HEK293 (cell line): ENCODE measurements around the gene FOXB1.

Source experiments
- CTCF ChIA-PET: fragments of 350-600 bp; formaldehyde crosslinking; extraction: SDS; loops from one replicate; lab custom pipeline; 2021; ENCODE audit warnings: antibody characterized with exemption; lab: Yijun Ruan, JAX
- POLR2A ChIA-PET: fragments of 300-600 bp; formaldehyde crosslinking; extraction: SDS; loops from one replicate; lab custom pipeline; 2020; ENCODE audit warnings: antibody characterized with exemption, inconsistent platforms; lab: Yijun Ruan, JAX
- H3K27ac ChIP-seq: fragments of 200-500 bp; sonication (Bioruptor generic); 2 replicates; pipeline ENCODE4 v1.5.1; 2014; ENCODE audit warnings: low read depth, low read length, control low read depth, inconsistent platforms; ENCODE audit errors: extremely low read depth
- H3K36me3 ChIP-seq, 2 experiments: fragments of 200-500 bp in 1 of 2; sonication (Bioruptor generic) in 1 of 2; 1 replicate in 1 of 2; 2 replicates in 1 of 2; pipeline ENCODE4 v1.5.1; 2014 to 2017; ENCODE audit warnings: inconsistent platforms in 2 of 2, low read length in 2 of 2; ENCODE audit not compliant: control insufficient read depth in 2 of 2, insufficient read depth in 1 of 2
- H3K4me1 ChIP-seq: fragments of 200-500 bp; sonication (Bioruptor generic); 2 replicates; pipeline ENCODE4 v1.5.1; 2014; ENCODE audit warnings: mild to moderate bottlenecking, low read length, inconsistent platforms; ENCODE audit not compliant: control insufficient read depth, insufficient read depth
- H3K4me3 ChIP-seq: 2 replicates; pipeline ENCODE4 v1.5.1; 2011; ENCODE audit warnings: low read depth, mild to moderate bottlenecking, control low read depth, low read length, moderate library complexity
- H3K9me3 ChIP-seq: fragments of 200-500 bp; sonication (Bioruptor generic); 2 replicates; pipeline ENCODE4 v1.5.1; 2014; ENCODE audit warnings: low read depth, low read length, inconsistent platforms; ENCODE audit not compliant: control insufficient read depth, insufficient read depth
- ATF2 ChIP-seq: fragments of 450-650 bp; formaldehyde crosslinking; IDR thresholded peaks from 2 replicates; pipeline ENCODE4 v1.5.1; 2016; ENCODE audit warnings: missing biosample characterization, missing genetic modification characterization, low read depth
- FEZF1 ChIP-seq: fragments of 450-650 bp; formaldehyde crosslinking; IDR thresholded peaks from 2 replicates; pipeline ENCODE4 v1.5.1; 2016; ENCODE audit warnings: missing biosample characterization, missing genetic modification characterization
- HOXD13 ChIP-seq: sonication (generic); formaldehyde crosslinking; IDR thresholded peaks from 2 replicates; pipeline ENCODE4 v1.8.0; 2022; ENCODE audit warnings: missing genetic modification reagents, borderline replicate concordance
- IKZF3 ChIP-seq: fragments of 450-650 bp; IDR thresholded peaks from 2 replicates; pipeline ENCODE4 v1.5.0; 2018; ENCODE audit warnings: missing biosample characterization, mild to moderate bottlenecking, missing genetic modification characterization, moderate library complexity
- OSR2 ChIP-seq: fragments of 450-650 bp; formaldehyde crosslinking; IDR thresholded peaks from 2 replicates; pipeline ENCODE4 v1.5.1; 2016; ENCODE audit warnings: missing biosample characterization, missing genetic modification characterization
- REPIN1 ChIP-seq: fragments of 450-650 bp; formaldehyde crosslinking; IDR thresholded peaks from 2 replicates; pipeline ENCODE4 v1.5.1; 2017; ENCODE audit warnings: missing biosample characterization, missing genetic modification characterization, low read depth
- TCF7L2 ChIP-seq: IDR thresholded peaks from 2 replicates; pipeline ENCODE4 v1.6.1; 2011; ENCODE audit warnings: low read depth, mild to moderate bottlenecking, inconsistent platforms, low read length, moderate library complexity, borderline replicate concordance
- YY2 ChIP-seq: fragments of 450-650 bp; formaldehyde crosslinking; IDR thresholded peaks from 2 replicates; pipeline ENCODE4 v1.5.1; 2016; ENCODE audit warnings: missing biosample characterization, missing genetic modification characterization
- ZBTB1 ChIP-seq: fragments of 450-650 bp; formaldehyde crosslinking; IDR thresholded peaks from 2 replicates; pipeline ENCODE4 v1.5.1; 2016; ENCODE audit warnings: missing biosample characterization, missing genetic modification characterization
- ZNF133 ChIP-seq: fragments of 450-650 bp; formaldehyde crosslinking; IDR thresholded peaks from 2 replicates; pipeline ENCODE4 v1.5.1; 2016; ENCODE audit warnings: missing biosample characterization, missing genetic modification characterization
- ZNF202 ChIP-seq: fragments of 450-650 bp; formaldehyde crosslinking; IDR thresholded peaks from 2 replicates; pipeline ENCODE4 v1.5.1; 2016; ENCODE audit warnings: missing biosample characterization, missing genetic modification characterization, borderline replicate concordance
- ZNF24 ChIP-seq: fragments of 450-650 bp; formaldehyde crosslinking; IDR thresholded peaks from 2 replicates; pipeline ENCODE4 v1.5.1; 2016; ENCODE audit warnings: missing biosample characterization, missing genetic modification characterization
- ZNF248 ChIP-seq: fragments of 450-650 bp; formaldehyde crosslinking; IDR thresholded peaks from 2 replicates; pipeline ENCODE4 v1.5.1; 2017; ENCODE audit warnings: missing biosample characterization, missing genetic modification characterization
- ZNF266 ChIP-seq: fragments of 450-650 bp; formaldehyde crosslinking; IDR thresholded peaks from 2 replicates; pipeline ENCODE4 v1.5.1; 2016; ENCODE audit warnings: missing biosample characterization, missing genetic modification characterization, low read depth
- ZNF324 ChIP-seq: fragments of 450-650 bp; formaldehyde crosslinking; IDR thresholded peaks from 2 replicates; pipeline ENCODE4 v1.5.1; 2016; ENCODE audit warnings: missing biosample characterization, missing genetic modification characterization
- ZNF335 ChIP-seq: fragments of 450-650 bp; formaldehyde crosslinking; conservative IDR thresholded peaks from 2 replicates; pipeline ENCODE4 v1.5.1; 2016; ENCODE audit warnings: missing biosample characterization, missing genetic modification characterization
- ZNF366 ChIP-seq: fragments of 450-650 bp; formaldehyde crosslinking; conservative IDR thresholded peaks from 2 replicates; pipeline ENCODE4 v1.5.1; 2016; ENCODE audit warnings: missing biosample characterization, missing genetic modification characterization
- ZNF555 ChIP-seq: fragments of 450-650 bp; formaldehyde crosslinking; conservative IDR thresholded peaks from 2 replicates; pipeline ENCODE4 v1.5.1; 2017; ENCODE audit warnings: missing biosample characterization, mild to moderate bottlenecking, missing genetic modification characterization, inconsistent platforms
- ZNF621 ChIP-seq: fragments of 450-650 bp; formaldehyde crosslinking; IDR thresholded peaks from 2 replicates; pipeline ENCODE4 v1.5.1; 2017; ENCODE audit warnings: missing biosample characterization, missing genetic modification characterization
- ZNF629 ChIP-seq: fragments of 450-650 bp; formaldehyde crosslinking; IDR thresholded peaks from 2 replicates; pipeline ENCODE4 v1.5.1; 2017; ENCODE audit warnings: missing biosample characterization, missing genetic modification characterization
- ZNF664 ChIP-seq: fragments of 450-650 bp; formaldehyde crosslinking; IDR thresholded peaks from 2 replicates; pipeline ENCODE4 v1.5.1; 2016; ENCODE audit warnings: missing biosample characterization, missing genetic modification characterization
- ZNF776 ChIP-seq: fragments of 450-650 bp; formaldehyde crosslinking; IDR thresholded peaks from 2 replicates; pipeline ENCODE4 v1.5.0; 2017; ENCODE audit warnings: missing biosample characterization, missing genetic modification characterization, borderline replicate concordance
- TF ChIP-seq, protein P1 (sequence below): fragments of 450-650 bp; formaldehyde crosslinking; IDR thresholded peaks from 2 replicates; pipeline ENCODE4 v1.5.1; 2017; ENCODE audit warnings: missing biosample characterization, missing genetic modification characterization
- TF ChIP-seq, protein P2 (sequence below): fragments of 450-650 bp; formaldehyde crosslinking; IDR thresholded peaks from 2 replicates; pipeline ENCODE4 v1.5.1; 2017; ENCODE audit warnings: missing biosample characterization, missing genetic modification characterization
- TF ChIP-seq, protein P3 (sequence below): fragments of 450-650 bp; formaldehyde crosslinking; IDR thresholded peaks from 2 replicates; pipeline ENCODE4 v1.5.1; 2016; ENCODE audit warnings: missing biosample characterization, missing genetic modification characterization

The FOXB1 gene

GRCh38 chr15:59991834-59992233 lies 12.3 kb upstream of the FOXB1 start (continued):
- TF ChIP-seq IKZF3 (0 out of 2 replicates have a peak, but pooled peaks have one; percentile 26), ZNF335 (tag by site-specific recombination) (peak; percentile 39; the same call in 1 of the 2 replicates), ZNF202 (tag by site-specific recombination) (no peak), FEZF1 (tag by site-specific recombination) (peak; percentile 80), ZNF24 (0 out of 2 replicates have a peak, but pooled peaks have one; percentile 21), ZNF621 (no peak), OSR2 (peak; percentile 44; the same call in 1 of the 2 replicates), ZNF776 (tag by site-specific recombination) (no peak), ATF2 (tag by site-specific recombination) (peak; percentile 55; the same call in 1 of the 2 replicates), ZNF629 (peak; percentile 32; the same call in 1 of the 2 replicates), ZNF664 (tag by site-specific recombination) (0 out of 2 replicates have a peak, but pooled peaks have one; percentile 28), ZBTB1 (tag by site-specific recombination) (no peak), ZNF366 (tag by site-specific recombination) (peak; percentile 40; the same call in 1 of the 2 replicates)
- TF ChIP-seq, protein P1, sequence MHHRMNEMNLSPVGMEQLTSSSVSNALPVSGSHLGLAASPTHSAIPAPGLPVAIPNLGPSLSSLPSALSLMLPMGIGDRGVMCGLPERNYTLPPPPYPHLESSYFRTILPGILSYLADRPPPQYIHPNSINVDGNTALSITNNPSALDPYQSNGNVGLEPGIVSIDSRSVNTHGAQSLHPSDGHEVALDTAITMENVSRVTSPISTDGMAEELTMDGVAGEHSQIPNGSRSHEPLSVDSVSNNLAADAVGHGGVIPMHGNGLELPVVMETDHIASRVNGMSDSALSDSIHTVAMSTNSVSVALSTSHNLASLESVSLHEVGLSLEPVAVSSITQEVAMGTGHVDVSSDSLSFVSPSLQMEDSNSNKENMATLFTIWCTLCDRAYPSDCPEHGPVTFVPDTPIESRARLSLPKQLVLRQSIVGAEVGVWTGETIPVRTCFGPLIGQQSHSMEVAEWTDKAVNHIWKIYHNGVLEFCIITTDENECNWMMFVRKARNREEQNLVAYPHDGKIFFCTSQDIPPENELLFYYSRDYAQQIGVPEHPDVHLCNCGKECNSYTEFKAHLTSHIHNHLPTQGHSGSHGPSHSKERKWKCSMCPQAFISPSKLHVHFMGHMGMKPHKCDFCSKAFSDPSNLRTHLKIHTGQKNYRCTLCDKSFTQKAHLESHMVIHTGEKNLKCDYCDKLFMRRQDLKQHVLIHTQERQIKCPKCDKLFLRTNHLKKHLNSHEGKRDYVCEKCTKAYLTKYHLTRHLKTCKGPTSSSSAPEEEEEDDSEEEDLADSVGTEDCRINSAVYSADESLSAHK (tag by site-specific recombination), result 0 out of 2 replicates have a peak, but pooled peaks have one; percentile 32
- TF ChIP-seq, protein P2, sequence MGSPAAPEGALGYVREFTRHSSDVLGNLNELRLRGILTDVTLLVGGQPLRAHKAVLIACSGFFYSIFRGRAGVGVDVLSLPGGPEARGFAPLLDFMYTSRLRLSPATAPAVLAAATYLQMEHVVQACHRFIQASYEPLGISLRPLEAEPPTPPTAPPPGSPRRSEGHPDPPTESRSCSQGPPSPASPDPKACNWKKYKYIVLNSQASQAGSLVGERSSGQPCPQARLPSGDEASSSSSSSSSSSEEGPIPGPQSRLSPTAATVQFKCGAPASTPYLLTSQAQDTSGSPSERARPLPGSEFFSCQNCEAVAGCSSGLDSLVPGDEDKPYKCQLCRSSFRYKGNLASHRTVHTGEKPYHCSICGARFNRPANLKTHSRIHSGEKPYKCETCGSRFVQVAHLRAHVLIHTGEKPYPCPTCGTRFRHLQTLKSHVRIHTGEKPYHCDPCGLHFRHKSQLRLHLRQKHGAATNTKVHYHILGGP, result peak; percentile 67
- TF ChIP-seq, all 188 proteins: peak for 14

DNA sequence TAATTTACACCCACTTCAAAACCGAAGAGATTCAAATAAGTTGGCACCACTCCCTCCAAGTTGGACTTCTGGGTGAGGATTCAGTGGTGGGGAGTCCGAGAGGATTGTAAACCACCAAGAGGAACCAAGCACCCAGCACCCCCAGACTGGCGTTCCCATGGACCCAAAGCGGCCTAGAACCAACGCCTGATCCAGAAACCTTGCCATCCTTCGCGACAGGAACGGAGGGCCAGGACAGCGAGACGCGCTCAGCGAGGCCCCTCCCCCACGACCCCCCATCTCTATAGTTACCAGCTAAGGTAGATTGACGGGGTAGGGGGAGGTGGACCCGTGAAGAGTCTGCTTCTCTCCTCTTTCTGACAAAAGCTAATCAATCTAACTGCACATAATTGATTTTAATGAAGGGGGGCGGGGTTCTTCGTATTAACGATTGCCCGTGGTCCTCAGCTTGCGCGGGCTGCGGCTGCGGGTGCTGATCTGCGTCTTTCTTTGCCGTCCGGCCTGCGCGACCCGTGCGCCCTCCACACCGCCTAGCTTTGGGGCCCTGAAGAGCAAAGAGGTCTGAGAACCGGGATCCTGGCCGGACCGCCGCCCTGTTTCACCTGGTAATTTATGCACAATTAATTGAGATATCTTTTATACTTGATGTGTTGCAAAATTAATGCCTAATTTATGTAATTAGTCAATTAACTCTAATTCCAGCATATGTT lies 10.9 kb upstream of the FOXB1 start:
- Histone ChIP-seq H3K4me3 (no peak overlapping the region), H3K36me3 (no peaks in the 10 kb centered on the region), H3K4me1 (peaks cover 8% of the 10 kb centered on the region)
- TF ChIP-seq ZNF202 (tag by site-specific recombination) (0 out of 2 replicates have a peak, but pooled peaks have one; percentile 25), ZNF133 (tag by site-specific recombination) (no peak)
- TF ChIP-seq, all 188 proteins: peak for 1
- H3K27ac ChIP-seq, result no peak overlapping the region
- H3K9me3 ChIP-seq, result no peaks in the 10 kb centered on the region
- CTCF ChIA-PET, result interaction anchor here (1.0 kb wide), 1 partner anchor 76 kb away, joined by 3 read pairs; no protein-coding TSS in a partner anchor
- POLR2A ChIA-PET, result interaction anchor here (1.1 kb wide), 1 partner anchor 9 kb away, joined by 4 read pairs; no protein-coding TSS in a partner anchor

DNA sequence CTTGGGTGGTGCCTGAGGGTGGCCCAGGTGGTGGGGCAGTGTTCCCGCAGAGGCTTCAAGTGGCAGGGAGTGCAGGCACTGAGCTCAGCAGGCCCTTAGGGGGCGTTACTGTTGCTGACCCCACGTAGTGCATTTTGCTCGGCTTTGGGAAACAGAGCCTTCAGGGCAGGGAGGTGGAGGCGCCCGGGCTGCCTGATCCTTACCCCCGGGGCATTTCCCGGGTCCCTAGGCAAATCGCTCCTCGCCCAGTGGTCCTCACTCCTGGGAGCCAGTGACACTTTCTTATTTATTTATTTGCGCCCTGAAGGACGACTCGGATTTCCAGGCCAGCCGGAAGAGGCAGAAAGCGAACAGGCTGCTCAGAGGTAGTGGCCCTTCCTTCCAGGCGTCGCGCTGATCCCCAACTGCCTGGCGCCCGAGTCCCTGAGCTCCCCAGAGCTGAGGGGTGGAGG lies 10.1 kb upstream of the FOXB1 start:
- CTCF ChIA-PET, result interaction anchor here (1.0 kb wide), 1 partner anchor 77 kb away, joined by 3 read pairs; no protein-coding TSS in a partner anchor
- peaks cover 15% of the 10 kb centered on the region for H3K4me1 ChIP-seq
- no peak overlapping the region for H3K4me3 ChIP-seq
- POLR2A ChIA-PET, result interaction anchor here (1.1 to 1.6 kb wide), 2 partner anchors 9 to 10 kb away, joined by 4 to 6 read pairs; partner anchors contain the start of gene FOXB1
- H3K9me3 ChIP-seq, result no peaks in the 10 kb centered on the region
- H3K27ac ChIP-seq, result no peak overlapping the region
- H3K36me3 ChIP-seq, result no peaks in the 10 kb centered on the region
- TF ChIP-seq HOXD13 (no peak), YY2 (tag by site-specific recombination) (no peak), TCF7L2 (no peak), ZNF266 (tag by site-specific recombination) (no peak), IKZF3 (no peak), ZNF248 (tag by site-specific recombination) (no peak), ZNF555 (no peak), ZNF324 (tag by site-specific recombination) (no peak), REPIN1 (tag by site-specific recombination) (no peak)
- TF ChIP-seq, protein P3, sequence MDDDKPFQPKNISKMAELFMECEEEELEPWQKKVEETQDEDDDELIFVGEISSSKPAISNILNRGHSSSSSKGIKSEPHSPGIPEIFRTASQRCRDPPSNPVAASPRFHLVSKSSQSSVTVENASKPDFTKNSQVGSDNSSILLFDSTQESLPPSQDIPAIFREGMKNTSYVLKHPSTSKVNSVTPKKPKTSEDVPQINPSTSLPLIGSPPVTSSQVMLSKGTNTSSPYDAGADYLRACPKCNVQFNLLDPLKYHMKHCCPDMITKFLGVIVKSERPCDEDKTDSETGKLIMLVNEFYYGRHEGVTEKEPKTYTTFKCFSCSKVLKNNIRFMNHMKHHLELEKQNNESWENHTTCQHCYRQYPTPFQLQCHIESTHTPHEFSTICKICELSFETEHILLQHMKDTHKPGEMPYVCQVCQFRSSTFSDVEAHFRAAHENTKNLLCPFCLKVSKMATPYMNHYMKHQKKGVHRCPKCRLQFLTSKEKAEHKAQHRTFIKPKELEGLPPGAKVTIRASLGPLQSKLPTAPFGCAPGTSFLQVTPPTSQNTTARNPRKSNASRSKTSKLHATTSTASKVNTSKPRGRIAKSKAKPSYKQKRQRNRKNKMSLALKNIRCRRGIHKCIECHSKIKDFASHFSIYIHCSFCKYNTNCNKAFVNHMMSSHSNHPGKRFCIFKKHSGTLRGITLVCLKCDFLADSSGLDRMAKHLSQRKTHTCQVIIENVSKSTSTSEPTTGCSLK (tag by site-specific recombination), result no peak
